ENCODE data around the gene MYBBP1A. TPM values are rescaled to one million over a fixed set of nuclear protein-coding genes. Genes with fewer than 3 reads are reported as not detected.
"Not testable (repeated sequence)": the region's sequence is repeated elsewhere in the genome, so short reads cannot be mapped to it uniquely, and the experiment has no call there.

MYBBP1A gene
- total and polyA plus RNA-seq, 4 donors, result 12.2 to 23.3 (median 20.0) TPM

DNA sequence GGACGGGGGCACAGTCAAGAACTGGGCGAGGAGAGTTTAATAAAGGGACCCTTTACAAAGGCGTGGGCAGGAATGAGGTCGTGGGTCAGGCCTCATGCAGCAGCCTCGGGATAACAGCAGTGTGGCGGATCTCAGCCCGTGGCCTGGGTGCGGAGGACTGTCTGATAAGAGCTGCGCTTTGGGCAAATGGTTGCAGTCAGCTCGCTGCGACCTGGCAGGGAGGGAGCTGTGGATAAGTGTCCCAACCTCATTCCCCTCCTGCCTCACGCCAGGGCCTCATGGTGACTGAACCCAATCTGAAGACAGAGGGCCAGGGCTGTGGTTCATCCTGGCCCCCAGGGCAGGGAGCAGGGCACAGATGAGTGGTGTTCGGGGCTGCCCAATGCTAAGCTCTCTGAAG is 42.8 kb upstream of the MYBBP1A start:
- H3K27me3 ChIP-seq (ENCODE audit: control insufficient read depth in 4 of 4, insufficient read depth in 4 of 4, low read length in 3 of 4), result no peaks in the 10 kb centered on the region
- no peak overlapping the region for H3K27ac ChIP-seq (ENCODE audit: low read depth in 1 of 2, low read length in 2 of 2)
- no peak for TF ChIP-seq FOXA2 (IDR thresholded peaks at IDR 0.05)
- no peak for TF ChIP-seq GABPA (IDR thresholded peaks at IDR 0.05 in 1 of 2, conservative IDR thresholded peaks at IDR 0.05 in 1 of 2)
- no peaks in the 10 kb centered on the region for H3K9me3 ChIP-seq (ENCODE audit: control insufficient read depth in 4 of 4, low read length in 3 of 4)
- H3K36me3 ChIP-seq (ENCODE audit: control insufficient read depth in 4 of 4, insufficient read depth in 3 of 4, low read depth in 1 of 4, low read length in 3 of 4), result no peaks in the 10 kb centered on the region
- no peaks in the 10 kb centered on the region for H3K4me1 ChIP-seq (ENCODE audit: control insufficient read depth in 4 of 4, insufficient read depth in 4 of 4, low read length in 3 of 4)
- no peak overlapping the region for H3K4me3 ChIP-seq (ENCODE audit: low read depth in 1 of 3, low read length in 3 of 3)
- WGBS, result 69% methylated on average over 13 of the region's 13 CpGs
- H3K9ac ChIP-seq (ENCODE audit: low read depth in 1 of 2, low read length in 2 of 2), result no peak overlapping the region
- DNase-seq (ENCODE audit: low spot score), result no peak

- no peaks in the 10 kb centered on the region for H3K36me3 ChIP-seq (ENCODE audit: control insufficient read depth in 4 of 4, insufficient read depth in 3 of 4, low read depth in 1 of 4, low read length in 3 of 4)
- no peak overlapping the region for H3K4me3 ChIP-seq (ENCODE audit: low read depth in 1 of 3, low read length in 3 of 3)
- DNase-seq (ENCODE audit: low spot score), result no peak
- WGBS, result 93% methylated on average over 36 of the region's 36 CpGs
- H3K4me1 ChIP-seq (ENCODE audit: control insufficient read depth in 4 of 4, insufficient read depth in 4 of 4, low read length in 3 of 4), result no peaks in the 10 kb centered on the region
- H3K9ac ChIP-seq (ENCODE audit: low read depth in 1 of 2, low read length in 2 of 2), result no peak overlapping the region
- no peak overlapping the region for H3K27ac ChIP-seq (ENCODE audit: low read depth in 1 of 2, low read length in 2 of 2)
- H3K9me3 ChIP-seq (ENCODE audit: control insufficient read depth in 4 of 4, low read length in 3 of 4), result no peaks in the 10 kb centered on the region
- TF ChIP-seq, protein P1, sequence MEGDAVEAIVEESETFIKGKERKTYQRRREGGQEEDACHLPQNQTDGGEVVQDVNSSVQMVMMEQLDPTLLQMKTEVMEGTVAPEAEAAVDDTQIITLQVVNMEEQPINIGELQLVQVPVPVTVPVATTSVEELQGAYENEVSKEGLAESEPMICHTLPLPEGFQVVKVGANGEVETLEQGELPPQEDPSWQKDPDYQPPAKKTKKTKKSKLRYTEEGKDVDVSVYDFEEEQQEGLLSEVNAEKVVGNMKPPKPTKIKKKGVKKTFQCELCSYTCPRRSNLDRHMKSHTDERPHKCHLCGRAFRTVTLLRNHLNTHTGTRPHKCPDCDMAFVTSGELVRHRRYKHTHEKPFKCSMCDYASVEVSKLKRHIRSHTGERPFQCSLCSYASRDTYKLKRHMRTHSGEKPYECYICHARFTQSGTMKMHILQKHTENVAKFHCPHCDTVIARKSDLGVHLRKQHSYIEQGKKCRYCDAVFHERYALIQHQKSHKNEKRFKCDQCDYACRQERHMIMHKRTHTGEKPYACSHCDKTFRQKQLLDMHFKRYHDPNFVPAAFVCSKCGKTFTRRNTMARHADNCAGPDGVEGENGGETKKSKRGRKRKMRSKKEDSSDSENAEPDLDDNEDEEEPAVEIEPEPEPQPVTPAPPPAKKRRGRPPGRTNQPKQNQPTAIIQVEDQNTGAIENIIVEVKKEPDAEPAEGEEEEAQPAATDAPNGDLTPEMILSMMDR (IDR thresholded peaks at IDR 0.05; ENCODE audit: low read depth, low read length, missing input control), result no peak
- TF ChIP-seq NR2F2 (IDR thresholded peaks at IDR 0.05), result no peak
- TF ChIP-seq YY1 (IDR thresholded peaks at IDR 0.05), result no peak
- no peak for TF ChIP-seq FOXA1 (IDR thresholded peaks at IDR 0.05)
- TF ChIP-seq FOXA2 (IDR thresholded peaks at IDR 0.05), result no peak
- TF ChIP-seq, protein P2, sequence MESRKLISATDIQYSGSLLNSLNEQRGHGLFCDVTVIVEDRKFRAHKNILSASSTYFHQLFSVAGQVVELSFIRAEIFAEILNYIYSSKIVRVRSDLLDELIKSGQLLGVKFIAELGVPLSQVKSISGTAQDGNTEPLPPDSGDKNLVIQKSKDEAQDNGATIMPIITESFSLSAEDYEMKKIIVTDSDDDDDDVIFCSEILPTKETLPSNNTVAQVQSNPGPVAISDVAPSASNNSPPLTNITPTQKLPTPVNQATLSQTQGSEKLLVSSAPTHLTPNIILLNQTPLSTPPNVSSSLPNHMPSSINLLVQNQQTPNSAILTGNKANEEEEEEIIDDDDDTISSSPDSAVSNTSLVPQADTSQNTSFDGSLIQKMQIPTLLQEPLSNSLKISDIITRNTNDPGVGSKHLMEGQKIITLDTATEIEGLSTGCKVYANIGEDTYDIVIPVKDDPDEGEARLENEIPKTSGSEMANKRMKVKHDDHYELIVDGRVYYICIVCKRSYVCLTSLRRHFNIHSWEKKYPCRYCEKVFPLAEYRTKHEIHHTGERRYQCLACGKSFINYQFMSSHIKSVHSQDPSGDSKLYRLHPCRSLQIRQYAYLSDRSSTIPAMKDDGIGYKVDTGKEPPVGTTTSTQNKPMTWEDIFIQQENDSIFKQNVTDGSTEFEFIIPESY (IDR thresholded peaks at IDR 0.05), result no peak
- TF ChIP-seq RAD21 (IDR thresholded peaks at IDR 0.05), result no peak
- TF ChIP-seq TAF1 (conservative IDR thresholded peaks at IDR 0.05), result no peak
- no peak for TF ChIP-seq SP1 (IDR thresholded peaks at IDR 0.05)
- no peak for TF ChIP-seq HNF4A (conservative IDR thresholded peaks at IDR 0.05)
- no peak for TF ChIP-seq HNF4G (IDR thresholded peaks at IDR 0.05)
- TF ChIP-seq, protein P3, sequence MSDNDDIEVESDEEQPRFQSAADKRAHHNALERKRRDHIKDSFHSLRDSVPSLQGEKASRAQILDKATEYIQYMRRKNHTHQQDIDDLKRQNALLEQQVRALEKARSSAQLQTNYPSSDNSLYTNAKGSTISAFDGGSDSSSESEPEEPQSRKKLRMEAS (IDR thresholded peaks at IDR 0.05), result no peak
- TF ChIP-seq GABPA (IDR thresholded peaks at IDR 0.05 in 1 of 2, conservative IDR thresholded peaks at IDR 0.05 in 1 of 2), result no peak
- no peak for TF ChIP-seq EGR1 (IDR thresholded peaks at IDR 0.05; ENCODE audit: low read depth in 2 of 2)
- no peaks in the 10 kb centered on the region for H3K27me3 ChIP-seq (ENCODE audit: control insufficient read depth in 4 of 4, insufficient read depth in 4 of 4, low read length in 3 of 4)
Measured at GRCh38 chr17:4596636-4597380, 41.6 kb upstream of the MYBBP1A start.

GRCh38 chr17:4595685-4596342 is 40.6 kb upstream of the MYBBP1A start:
- not testable (repeated sequence) for H3K27me3 ChIP-seq (ENCODE audit: control insufficient read depth in 4 of 4, insufficient read depth in 4 of 4, low read length in 3 of 4); H3K9ac ChIP-seq (ENCODE audit: low read depth in 1 of 2, low read length in 2 of 2); H3K4me1 ChIP-seq (ENCODE audit: control insufficient read depth in 4 of 4, insufficient read depth in 4 of 4, low read length in 3 of 4); H3K36me3 ChIP-seq (ENCODE audit: control insufficient read depth in 4 of 4, insufficient read depth in 3 of 4, low read depth in 1 of 4, low read length in 3 of 4); H3K9me3 ChIP-seq (ENCODE audit: control insufficient read depth in 4 of 4, low read length in 3 of 4); H3K27ac ChIP-seq (ENCODE audit: low read depth in 1 of 2, low read length in 2 of 2); H3K4me3 ChIP-seq (ENCODE audit: low read depth in 1 of 3, low read length in 3 of 3); DNase-seq (ENCODE audit: low spot score)
- 92% methylated on average over 23 of the region's 23 CpGs for WGBS

Measured in liver (tissue), 9 donors.